Panc1 (cell line): ENCODE data around the gene ATOH8.

Source experiments
- CTCF ChIP-seq: fragments of 450-650 bp; IDR thresholded peaks from 2 replicates; pipeline ENCODE4 v1.5.1; 2017; ENCODE audit warnings: mild to moderate bottlenecking
- POLR2AphosphoS5 ChIP-seq: IDR thresholded peaks from 2 replicates; pipeline ENCODE4 v1.6.1; 2012; ENCODE audit warnings: mild to moderate bottlenecking, low read depth, low read length, moderate library complexity

DNA sequence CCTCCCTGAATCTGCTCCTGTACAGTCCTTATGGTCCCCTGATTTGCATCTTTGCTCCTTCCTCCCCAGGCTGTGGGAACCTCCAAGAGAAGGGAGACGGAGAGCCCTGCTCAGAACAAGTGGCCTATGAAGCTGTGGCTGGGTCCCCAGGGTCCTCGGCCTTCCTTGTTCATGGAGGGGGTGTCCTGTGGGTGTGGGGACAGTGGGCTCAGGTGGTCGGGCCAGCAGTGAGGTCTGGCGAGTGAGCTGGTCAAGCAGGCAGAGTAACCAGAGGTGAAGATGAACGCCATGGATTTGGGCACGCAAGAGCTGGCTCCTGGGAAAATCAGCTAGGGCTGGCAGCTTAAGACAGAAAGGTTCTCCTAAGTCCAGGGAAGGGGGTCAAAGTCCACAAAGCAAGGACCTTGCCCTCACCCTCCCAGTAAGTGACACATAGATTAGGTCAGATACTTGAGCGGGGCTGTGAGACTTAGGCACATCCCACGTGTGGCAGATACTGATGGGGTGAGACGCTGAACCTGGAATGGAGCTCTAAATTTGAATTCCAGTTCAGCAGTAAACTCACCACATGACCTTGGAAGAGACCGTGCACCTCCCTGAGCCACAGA is 34.8 kb upstream of the ATOH8 start:
- TF ChIP-seq CTCF (no peak), POLR2AphosphoS5 (no peak)
